H1 (cell line): ENCODE results near the gene LMNA. TPM values are rescaled to one million over a fixed set of nuclear protein-coding genes. Genes with fewer than 3 reads are reported as not detected.

Experiments
- MAFK ChIP-seq: IDR thresholded peaks from 2 replicates; pipeline ENCODE4 v1.6.1; 2012; ENCODE audit warnings: low read depth, mild to moderate bottlenecking, improper control_type of control experiment, low read length
- polyA plus RNA-seq, 7 experiments: library from polyadenylated mRNA; depleted of rRNA in 3 of 7; stranded (reverse) in 5 of 7; unstranded in 2 of 7; fragments of >200 nt in 5 of 7; fragments of 200-250 nt in 2 of 7; gene quantifications; 1 replicate in 5 of 7; 2 replicates in 1 of 7; 4 replicates in 1 of 7; pipeline versions ENCODE4 v1.2.1 to v1.2.3, GENCODE V29; 2011 to 2013; ENCODE audit warnings: missing spikeins in 2 of 7, mixed read lengths in 2 of 7
- total RNA-seq: library from RNA; stranded (reverse); fragmentation: NEBNext Ultra II Directional; extraction: Animal tissue kit (Norgen Biotek cat#: 25700); gene quantifications from 2 replicates; pipeline ENCODE4 v1.2.1, GENCODE V29; 2021

Gene LMNA
- total and polyA plus RNA-seq, 2 of the 8 experiments (the other 6 are each of a cell fraction or from before 2014, with no cell fraction given), result 25.8 to 46.8 TPM

- no peak for TF ChIP-seq MAFK
Measured at GRCh38 chr1:156106624-156107488, 7.7 kb upstream of the LMNA start (continued).
